Measurements from ENCODE around the gene PITX1.
"Not testable (repeated sequence)": the region's sequence is repeated elsewhere in the genome, so short reads cannot be mapped to it uniquely, and the experiment has no call there.

Gene PITX1

GRCh38 chr5:135008981-135009735, 24.9 kb downstream of the PITX1 start:
- WGBS, 2 experiments (ENCODE audit: insufficient coverage in 2 of 2), result 93 to 96% methylated on average over 8 to 11 of the region's 13 CpGs
- H3K27ac ChIP-seq (ENCODE audit: low read depth, low read length, severe bottlenecking), result no peak overlapping the region

GRCh38 chr5:135008556-135008955, 25.5 kb downstream of the PITX1 start:
- H3K4me1 ChIP-seq (ENCODE audit: control insufficient read depth, insufficient read depth, low read length, poor library complexity, severe bottlenecking), result no peaks in the 10 kb centered on the region
- WGBS, 2 experiments (ENCODE audit: insufficient coverage in 2 of 2), result 89 to 90% methylated on average over 5 to 8 of the region's 8 CpGs
- H3K9me3 ChIP-seq (ENCODE audit: control insufficient read depth, low read length), result no peaks in the 10 kb centered on the region
- no peak overlapping the region for H3K27ac ChIP-seq (ENCODE audit: low read depth, low read length, severe bottlenecking)
- no peaks in the 10 kb centered on the region for H3K36me3 ChIP-seq (ENCODE audit: control insufficient read depth, insufficient read depth, low read length)
- H3K4me3 ChIP-seq (ENCODE audit: extremely low read depth, insufficient read depth, low read length, poor library complexity, severe bottlenecking), result no peak overlapping the region

More at GRCh38 chr5:135008981-135009735, 24.9 kb downstream of the PITX1 start:
- Histone ChIP-seq H3K36me3 (ENCODE audit: control insufficient read depth, insufficient read depth, low read length) (no peaks in the 10 kb centered on the region), H3K9me3 (ENCODE audit: control insufficient read depth, low read length) (no peaks in the 10 kb centered on the region), H3K4me3 (ENCODE audit: extremely low read depth, insufficient read depth, low read length, poor library complexity, severe bottlenecking) (no peak overlapping the region), H3K4me1 (ENCODE audit: control insufficient read depth, insufficient read depth, low read length, poor library complexity, severe bottlenecking) (no peaks in the 10 kb centered on the region)

- no peaks in the 10 kb centered on the region for H3K9me3 ChIP-seq (ENCODE audit: control insufficient read depth, low read length)
- no peaks in the 10 kb centered on the region for H3K36me3 ChIP-seq (ENCODE audit: control insufficient read depth, insufficient read depth, low read length)
- no peak overlapping the region for H3K27ac ChIP-seq (ENCODE audit: low read depth, low read length, severe bottlenecking)
- H3K4me3 ChIP-seq (ENCODE audit: extremely low read depth, insufficient read depth, low read length, poor library complexity, severe bottlenecking), result no peak overlapping the region
- no peaks in the 10 kb centered on the region for H3K4me1 ChIP-seq (ENCODE audit: control insufficient read depth, insufficient read depth, low read length, poor library complexity, severe bottlenecking)
- WGBS, 2 experiments (ENCODE audit: insufficient coverage in 2 of 2), result 88 to 89% methylated on average over 6 to 10 of the region's 11 CpGs
These were observed 26.2 kb downstream of the PITX1 start for GRCh38 chr5:135007749-135008363.

- H3K4me3 ChIP-seq (ENCODE audit: extremely low read depth, insufficient read depth, low read length, poor library complexity, severe bottlenecking), result no peak overlapping the region
- no peaks in the 10 kb centered on the region for H3K4me1 ChIP-seq (ENCODE audit: control insufficient read depth, insufficient read depth, low read length, poor library complexity, severe bottlenecking)
- no peaks in the 10 kb centered on the region for H3K9me3 ChIP-seq (ENCODE audit: control insufficient read depth, low read length)
- no peaks in the 10 kb centered on the region for H3K36me3 ChIP-seq (ENCODE audit: control insufficient read depth, insufficient read depth, low read length)
- WGBS, 2 experiments (ENCODE audit: insufficient coverage in 2 of 2), result 95 to 98% methylated on average over 6 to 7 of the region's 9 CpGs
- H3K27ac ChIP-seq (ENCODE audit: low read depth, low read length, severe bottlenecking), result no peak overlapping the region
These were observed 26.7 kb downstream of the PITX1 start for GRCh38 chr5:135007305-135007704.

GRCh38 chr5:135005076-135005475, 29.0 kb downstream of the PITX1 start:
- no peaks in the 10 kb centered on the region for H3K36me3 ChIP-seq (ENCODE audit: control insufficient read depth, insufficient read depth, low read length)
- no peak overlapping the region for H3K27ac ChIP-seq (ENCODE audit: low read depth, low read length, severe bottlenecking)
- no peaks in the 10 kb centered on the region for H3K9me3 ChIP-seq (ENCODE audit: control insufficient read depth, low read length)
- H3K4me3 ChIP-seq (ENCODE audit: extremely low read depth, insufficient read depth, low read length, poor library complexity, severe bottlenecking), result no peak overlapping the region
- WGBS, 2 experiments (ENCODE audit: insufficient coverage in 2 of 2), result 86 to 92% methylated on average over 3 of the region's 3 CpGs
- H3K4me1 ChIP-seq (ENCODE audit: control insufficient read depth, insufficient read depth, low read length, poor library complexity, severe bottlenecking), result no peaks in the 10 kb centered on the region

- Histone ChIP-seq H3K4me3 (ENCODE audit: extremely low read depth, insufficient read depth, low read length, poor library complexity, severe bottlenecking) (no peak overlapping the region), H3K4me1 (ENCODE audit: control insufficient read depth, insufficient read depth, low read length, poor library complexity, severe bottlenecking) (no peaks in the 10 kb centered on the region), H3K9me3 (ENCODE audit: control insufficient read depth, low read length) (no peaks in the 10 kb centered on the region), H3K36me3 (ENCODE audit: control insufficient read depth, insufficient read depth, low read length) (no peaks in the 10 kb centered on the region), H3K27ac (ENCODE audit: low read depth, low read length, severe bottlenecking) (no peak overlapping the region)
- 85 to 86% methylated on average over 3 of the region's 3 CpGs for WGBS, 2 experiments (ENCODE audit: insufficient coverage in 2 of 2)
These were observed 29.7 kb downstream of the PITX1 start for GRCh38 chr5:135004376-135004775.

- H3K9me3 ChIP-seq (ENCODE audit: control insufficient read depth, low read length); H3K4me1 ChIP-seq (ENCODE audit: control insufficient read depth, insufficient read depth, low read length, poor library complexity, severe bottlenecking); H3K4me3 ChIP-seq (ENCODE audit: extremely low read depth, insufficient read depth, low read length, poor library complexity, severe bottlenecking); H3K27ac ChIP-seq (ENCODE audit: low read depth, low read length, severe bottlenecking); H3K36me3 ChIP-seq (ENCODE audit: control insufficient read depth, insufficient read depth, low read length): not testable (repeated sequence)
- 80% methylated on average over 1 of the region's 5 CpGs; no CpG with 5 or more reads in 1 of the 2 experiments for WGBS, 2 experiments (ENCODE audit: insufficient coverage in 2 of 2)
These were observed 36.0 kb downstream of the PITX1 start for GRCh38 chr5:134998068-134998467.

- H3K4me3 ChIP-seq (ENCODE audit: extremely low read depth, insufficient read depth, low read length, poor library complexity, severe bottlenecking), result no peak overlapping the region
- H3K9me3 ChIP-seq (ENCODE audit: control insufficient read depth, low read length), result no peaks in the 10 kb centered on the region
- H3K4me1 ChIP-seq (ENCODE audit: control insufficient read depth, insufficient read depth, low read length, poor library complexity, severe bottlenecking), result no peaks in the 10 kb centered on the region
- H3K36me3 ChIP-seq (ENCODE audit: control insufficient read depth, insufficient read depth, low read length), result no peaks in the 10 kb centered on the region
- WGBS, 2 experiments (ENCODE audit: insufficient coverage in 2 of 2), result 82 to 88% methylated on average over 8 to 9 of the region's 11 CpGs
- no peak overlapping the region for H3K27ac ChIP-seq (ENCODE audit: low read depth, low read length, severe bottlenecking)
These were observed 37.0 kb downstream of the PITX1 start for GRCh38 chr5:134997015-134997414.

GRCh38 chr5:134995850-134996402, 38.1 kb downstream of the PITX1 start:
- no peaks in the 10 kb centered on the region for H3K4me1 ChIP-seq (ENCODE audit: control insufficient read depth, insufficient read depth, low read length, poor library complexity, severe bottlenecking)
- no peak overlapping the region for H3K4me3 ChIP-seq (ENCODE audit: extremely low read depth, insufficient read depth, low read length, poor library complexity, severe bottlenecking)
- H3K27ac ChIP-seq (ENCODE audit: low read depth, low read length, severe bottlenecking), result no peak overlapping the region
- WGBS, 2 experiments (ENCODE audit: insufficient coverage in 2 of 2), result 94 to 95% methylated on average over 8 of the region's 8 CpGs
- H3K36me3 ChIP-seq (ENCODE audit: control insufficient read depth, insufficient read depth, low read length), result no peaks in the 10 kb centered on the region
- no peaks in the 10 kb centered on the region for H3K9me3 ChIP-seq (ENCODE audit: control insufficient read depth, low read length)

GRCh38 chr5:134994560-134995156, 39.4 kb downstream of the PITX1 start:
- WGBS, 2 experiments (ENCODE audit: insufficient coverage in 2 of 2), result 80 to 86% methylated on average over 2 of the region's 2 CpGs

More at GRCh38 chr5:134994560-134995156, 39.4 kb downstream of the PITX1 start:
- Histone ChIP-seq H3K4me3 (ENCODE audit: extremely low read depth, insufficient read depth, low read length, poor library complexity, severe bottlenecking) (no peak overlapping the region), H3K36me3 (ENCODE audit: control insufficient read depth, insufficient read depth, low read length) (no peaks in the 10 kb centered on the region), H3K9me3 (ENCODE audit: control insufficient read depth, low read length) (no peaks in the 10 kb centered on the region), H3K4me1 (ENCODE audit: control insufficient read depth, insufficient read depth, low read length, poor library complexity, severe bottlenecking) (no peaks in the 10 kb centered on the region), H3K27ac (ENCODE audit: low read depth, low read length, severe bottlenecking) (no peak overlapping the region)

Data from mesodermal cell (in vitro differentiated cells).